ENCODE measurements around the gene ARHGAP19. TPM values are rescaled to one million over a fixed set of nuclear protein-coding genes. Genes with fewer than 3 reads are reported as not detected.
A peak's percentile ranks its signal among the peaks of the same experiment; 100 is the strongest.
"Not testable (repeated sequence)": the region's sequence is repeated elsewhere in the genome, so short reads cannot be mapped to it uniquely, and the experiment has no call there.

The ARHGAP19 gene
- total RNA-seq, 2 donors from 2014 or later: 26.8 to 47.6 TPM

- Histone ChIP-seq H3K36me3 (ENCODE audit: control insufficient read depth, insufficient read depth, low read length) (peaks cover 10% of the 10 kb centered on the region), H3K27ac (ENCODE audit: low read depth, low read length) (peak overlapping the region; percentile 95), H3K4me1 (ENCODE audit: control insufficient read depth, insufficient read depth, low read length) (no peaks in the 10 kb centered on the region), H3K9ac (ENCODE audit: extremely low read depth, low read length, poor library complexity, severe bottlenecking) (peak overlapping the region; percentile 83), H3K9me3 (ENCODE audit: control insufficient read depth, low read length) (no peaks in the 10 kb centered on the region), H3K4me3 (ENCODE audit: low read length) (peak overlapping the region; percentile 89), H3K27me3 (ENCODE audit: control insufficient read depth, insufficient read depth, low read length, poor library complexity, severe bottlenecking) (no peaks in the 10 kb centered on the region)
- DNase-seq: no peak
- Mint-ChIP-seq H3K4me3 (peak overlapping the region; percentile 70), H3K4me1 (peaks cover 2% of the 10 kb centered on the region), H3K36me3 (ENCODE audit: low read depth) (peaks cover 19% of the 10 kb centered on the region), H3K27me3 (ENCODE audit: insufficient read depth) (no peaks in the 10 kb centered on the region), H3K27ac (peak overlapping the region; percentile 92), H3K9me3 (no peaks in the 10 kb centered on the region)
- no peak for TF ChIP-seq CTCF (conservative IDR thresholded peaks at IDR 0.05)
- WGBS, 2 experiments (ENCODE audit: insufficient coverage in 1 of 2, insufficient read length in 1 of 2): 62 to 69% methylated on average over 19 to 25 of the region's 25 CpGs
Measured at GRCh38 chr10:97291357-97292096, 910 bp downstream of the ARHGAP19 start.

- DNase-seq; H3K4me1 ChIP-seq (ENCODE audit: control insufficient read depth, insufficient read depth, low read length); H3K27me3 Mint-ChIP-seq (ENCODE audit: insufficient read depth); H3K9me3 Mint-ChIP-seq; H3K27me3 ChIP-seq (ENCODE audit: control insufficient read depth, insufficient read depth, low read length, poor library complexity, severe bottlenecking); H3K9me3 ChIP-seq (ENCODE audit: control insufficient read depth, low read length); H3K4me1 Mint-ChIP-seq; H3K27ac ChIP-seq (ENCODE audit: low read depth, low read length); H3K9ac ChIP-seq (ENCODE audit: extremely low read depth, low read length, poor library complexity, severe bottlenecking); H3K27ac Mint-ChIP-seq: not testable (repeated sequence)
- peak overlapping the region; percentile 70 for H3K4me3 Mint-ChIP-seq
- peaks cover 18% of the 10 kb centered on the region for H3K36me3 ChIP-seq (ENCODE audit: control insufficient read depth, insufficient read depth, low read length)
- peaks cover 19% of the 10 kb centered on the region for H3K36me3 Mint-ChIP-seq (ENCODE audit: low read depth)
- H3K4me3 ChIP-seq (ENCODE audit: low read length): peak overlapping the region; percentile 89
- WGBS, 2 experiments (ENCODE audit: insufficient coverage in 1 of 2, insufficient read length in 1 of 2): 92% methylated on average over 10 to 17 of the region's 17 CpGs
Measured at GRCh38 chr10:97290576-97291356, 1.7 kb downstream of the ARHGAP19 start.

GRCh38 chr10:97290076-97290475, 2.4 kb downstream of the ARHGAP19 start:
- DNase-seq; H3K27ac Mint-ChIP-seq; H3K4me3 ChIP-seq (ENCODE audit: low read length); H3K4me1 Mint-ChIP-seq; H3K9ac ChIP-seq (ENCODE audit: extremely low read depth, low read length, poor library complexity, severe bottlenecking); H3K27ac ChIP-seq (ENCODE audit: low read depth, low read length); H3K4me3 Mint-ChIP-seq; H3K9me3 Mint-ChIP-seq; H3K27me3 Mint-ChIP-seq (ENCODE audit: insufficient read depth); H3K27me3 ChIP-seq (ENCODE audit: control insufficient read depth, insufficient read depth, low read length, poor library complexity, severe bottlenecking); H3K4me1 ChIP-seq (ENCODE audit: control insufficient read depth, insufficient read depth, low read length); H3K9me3 ChIP-seq (ENCODE audit: control insufficient read depth, low read length): not testable (repeated sequence)
- 93% methylated on average over 12 to 13 of the region's 13 CpGs for WGBS, 2 experiments (ENCODE audit: insufficient coverage in 1 of 2, insufficient read length in 1 of 2)
- peaks cover 19% of the 10 kb centered on the region for H3K36me3 Mint-ChIP-seq (ENCODE audit: low read depth)
- H3K36me3 ChIP-seq (ENCODE audit: control insufficient read depth, insufficient read depth, low read length): peaks cover 18% of the 10 kb centered on the region

- Histone ChIP-seq H3K4me1 (ENCODE audit: control insufficient read depth, insufficient read depth, low read length) (no peaks in the 10 kb centered on the region), H3K36me3 (ENCODE audit: control insufficient read depth, insufficient read depth, low read length) (peaks cover under 1% of the 10 kb centered on the region), H3K9me3 (ENCODE audit: control insufficient read depth, low read length) (no peaks in the 10 kb centered on the region), H3K27me3 (ENCODE audit: control insufficient read depth, insufficient read depth, low read length, poor library complexity, severe bottlenecking) (no peaks in the 10 kb centered on the region), H3K27ac (ENCODE audit: low read depth, low read length) (no peak overlapping the region), H3K9ac (ENCODE audit: extremely low read depth, low read length, poor library complexity, severe bottlenecking) (no peak overlapping the region), H3K4me3 (ENCODE audit: low read length) (no peak overlapping the region)
- no peaks in the 10 kb centered on the region for H3K27me3 Mint-ChIP-seq (ENCODE audit: insufficient read depth)
- H3K9me3 Mint-ChIP-seq: no peaks in the 10 kb centered on the region
- DNase-seq: no peak
- no peak overlapping the region for H3K4me3 Mint-ChIP-seq
- TF ChIP-seq CTCF (conservative IDR thresholded peaks at IDR 0.05): no peak
- no peaks in the 10 kb centered on the region for H3K36me3 Mint-ChIP-seq (ENCODE audit: low read depth)
- H3K27ac Mint-ChIP-seq: no peak overlapping the region
- H3K4me1 Mint-ChIP-seq: peaks cover 6% of the 10 kb centered on the region
- 99 to 100% methylated on average over 3 of the region's 3 CpGs for WGBS, 2 experiments (ENCODE audit: insufficient coverage in 1 of 2, insufficient read length in 1 of 2)
Measured at GRCh38 chr10:97280783-97281182, 11.7 kb downstream of the ARHGAP19 start.

Measured in endodermal cell (in vitro differentiated cells).